ENCODE data around the gene TMEM184B.
A peak's percentile ranks its signal among the peaks of the same experiment; 100 is the strongest.

The TMEM184B gene

DNA sequence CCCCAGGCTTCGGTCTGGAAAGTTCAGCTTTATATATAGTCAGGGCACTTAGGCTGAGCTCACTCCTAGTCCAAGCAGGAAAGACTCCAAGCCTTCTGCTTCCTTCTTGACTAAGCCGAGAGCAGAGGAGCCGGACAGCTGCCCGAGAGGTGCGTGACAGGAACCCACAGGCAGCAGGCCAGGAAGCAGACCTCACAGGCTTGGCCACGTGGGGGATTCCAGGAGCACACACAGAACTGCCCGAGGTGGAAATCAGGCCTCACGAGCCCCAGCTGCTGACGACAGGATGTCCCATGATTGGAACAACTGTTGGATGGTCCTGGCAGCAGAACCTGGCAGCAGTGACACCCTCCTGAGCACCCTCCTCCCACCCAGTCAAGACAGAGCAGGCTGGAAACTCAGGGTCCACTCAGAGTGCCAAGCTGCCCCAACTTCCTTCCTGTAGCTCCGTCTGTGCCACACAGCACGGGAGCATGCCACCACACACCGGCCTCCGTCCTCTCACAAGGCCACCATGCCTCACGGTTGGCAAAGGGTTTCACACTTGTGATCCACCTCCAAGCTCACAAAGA lies 96.6 kb downstream of the TMEM184B start:
- peak; percentile 8 to 87 for DNase-seq

GRCh38 chr22:38175206-38176118 lies 97.3 kb downstream of the TMEM184B start:
- no peak for DNase-seq

GRCh38 chr22:38174626-38175025 lies 98.2 kb downstream of the TMEM184B start:
- DNase-seq, result no peak

DNA sequence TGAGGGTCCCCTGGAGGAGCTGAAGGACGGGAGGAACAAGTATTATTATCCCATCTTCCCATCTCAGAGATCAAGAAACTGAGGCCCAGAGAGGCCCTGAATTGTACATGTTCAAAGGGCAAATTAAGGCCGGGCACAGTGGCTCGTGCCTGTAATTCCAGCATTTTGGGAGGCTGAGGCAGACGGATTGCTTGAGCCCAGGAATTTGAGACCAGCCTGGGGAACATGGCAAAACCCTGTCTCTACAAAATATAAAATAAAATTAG lies 99.2 kb downstream of the TMEM184B start:
- DNase-seq, result no peak

GRCh38 chr22:38172832-38173640 lies 99.8 kb downstream of the TMEM184B start:
- DNase-seq, result peak in 1 of 2 donors; percentile 65

DNA sequence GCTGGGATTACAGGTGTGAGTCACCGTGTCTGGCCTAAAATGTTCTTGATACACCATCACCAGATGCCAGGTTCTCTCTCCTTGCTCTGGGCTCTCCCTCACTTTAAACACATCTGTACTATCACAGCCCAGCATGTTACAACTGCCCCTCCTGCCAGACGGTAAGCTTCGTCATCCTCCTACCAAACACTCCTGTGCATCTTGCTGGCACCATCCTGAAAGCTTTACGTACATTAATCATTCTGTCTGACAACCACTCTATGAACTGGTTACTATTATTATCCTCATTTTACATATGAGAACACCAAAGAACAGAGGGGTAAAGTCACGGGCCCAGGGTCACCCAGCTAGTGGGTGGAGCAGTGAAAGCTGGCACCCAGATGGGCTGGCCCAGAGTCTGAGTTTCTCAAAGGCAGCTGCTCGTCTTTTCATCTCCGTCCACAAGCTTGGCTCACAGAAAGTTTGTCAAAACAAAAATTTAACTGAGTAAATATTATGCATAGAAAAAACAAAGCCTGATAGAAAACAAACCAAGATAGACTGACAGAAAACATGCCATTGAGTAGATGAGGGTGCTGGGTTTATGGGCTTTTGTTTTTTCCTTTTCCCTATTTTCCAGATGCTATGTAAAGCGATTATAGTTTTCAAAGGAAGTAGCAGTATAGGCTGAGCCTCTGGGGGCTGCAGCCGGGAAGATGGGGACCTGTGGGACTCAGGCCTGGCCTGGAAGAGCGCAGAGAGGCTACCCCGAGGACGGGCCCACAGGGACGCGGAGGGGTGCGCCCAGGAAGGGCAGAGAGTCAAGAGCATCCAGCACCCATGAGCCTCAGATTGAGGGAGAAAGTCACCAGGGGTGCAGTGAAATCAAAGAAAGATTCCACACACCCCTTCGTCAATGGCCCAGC lies 100.6 kb downstream of the TMEM184B start:
- peak in 1 of 2 donors; percentile 6 for DNase-seq

- DNase-seq, result no peak
Observed at GRCh38 chr22:38170469-38170868, 102.3 kb downstream of the TMEM184B start.
